ENCODE data around the gene PRPS1.
A peak's percentile ranks its signal among the peaks of the same experiment; 100 is the strongest.
"Not testable (repeated sequence)": the region's sequence is repeated elsewhere in the genome, so short reads cannot be mapped to it uniquely, and the experiment has no call there.

The PRPS1 gene

DNA sequence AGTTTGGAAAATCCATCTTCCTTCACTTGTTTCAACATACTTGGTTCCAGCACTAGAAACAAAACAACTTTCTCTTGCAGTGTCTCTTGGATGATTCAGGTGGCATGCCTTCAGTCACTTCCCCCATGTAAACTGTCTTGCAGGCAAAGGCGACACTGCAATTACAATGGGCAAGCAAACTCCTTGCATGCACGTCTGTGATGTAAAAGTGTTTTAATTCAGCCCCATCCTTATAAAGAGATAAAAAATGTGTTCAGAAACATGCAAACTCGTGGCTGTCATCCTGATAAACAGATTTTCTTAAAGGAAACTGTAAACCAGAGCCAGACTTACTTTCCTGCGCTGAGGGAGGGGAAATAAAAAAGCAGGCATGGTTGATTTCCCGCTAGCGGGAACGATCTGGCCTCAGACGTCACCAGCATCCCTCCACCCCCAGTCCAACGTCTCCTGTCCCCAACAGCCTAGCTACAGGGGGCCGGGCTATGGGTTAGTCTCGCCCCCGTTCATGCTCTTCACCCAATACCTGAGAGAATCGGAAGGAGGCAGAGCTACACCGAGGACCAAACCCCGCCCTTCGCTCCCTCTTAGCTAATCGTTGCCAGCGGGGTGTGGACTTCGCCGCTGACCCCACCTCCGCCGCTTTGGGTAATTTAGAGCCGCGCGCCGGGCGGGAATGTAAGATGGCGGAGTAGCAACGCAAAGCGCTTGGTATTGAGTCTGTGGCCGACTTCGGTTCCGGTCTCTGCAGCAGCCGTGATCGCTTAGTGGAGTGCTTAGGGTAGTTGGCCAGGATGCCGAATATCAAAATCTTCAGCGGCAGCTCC is at the start of gene PRPS1:
Gene PRPS1 (plus strand): TSS at position 673 of the 824 bp plus-strand sequence. CDS start 119 bp downstream, at position 792.
- DNase-seq = peak; percentile 85 to 97

DNA sequence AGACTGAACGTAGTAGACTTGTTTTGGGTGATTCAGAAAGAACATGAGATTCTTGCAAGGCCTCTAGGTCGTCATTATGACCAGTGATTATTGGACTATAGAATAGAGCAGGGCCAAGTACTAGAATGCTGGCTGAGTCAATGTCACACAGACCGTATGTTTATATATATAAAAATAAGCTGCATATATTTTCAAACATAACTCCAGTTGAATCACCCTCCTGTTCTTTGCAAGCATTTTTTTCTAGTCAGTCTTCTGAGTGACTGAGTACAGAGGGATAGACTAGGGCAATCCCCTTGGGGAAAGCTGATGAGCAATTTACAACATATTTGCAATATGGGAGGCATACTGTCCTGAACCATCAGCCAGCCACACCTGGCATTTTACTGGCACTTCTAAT is 48.4 kb upstream of the PRPS1 start:
- DNase-seq = no peak

DNA sequence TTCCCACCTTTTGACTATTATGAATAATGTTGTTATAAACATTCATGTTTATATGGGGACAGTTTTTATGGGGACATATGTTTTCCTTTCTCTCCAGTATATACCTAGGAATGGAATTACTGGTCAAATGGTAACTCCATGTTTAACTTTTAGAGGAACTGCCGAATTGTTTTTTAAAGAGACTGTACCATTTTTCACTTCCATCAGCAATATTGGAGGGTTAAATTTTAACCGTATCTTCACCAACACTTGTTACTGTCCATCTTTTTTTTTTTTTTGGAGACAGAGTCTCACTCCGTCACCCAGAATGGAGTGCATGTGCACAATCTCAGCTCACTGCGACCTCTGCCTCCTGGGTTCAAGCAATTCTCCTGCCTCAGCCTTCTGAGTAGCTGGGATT is 46.4 kb upstream of the PRPS1 start:
- DNase-seq = no peak

DNA sequence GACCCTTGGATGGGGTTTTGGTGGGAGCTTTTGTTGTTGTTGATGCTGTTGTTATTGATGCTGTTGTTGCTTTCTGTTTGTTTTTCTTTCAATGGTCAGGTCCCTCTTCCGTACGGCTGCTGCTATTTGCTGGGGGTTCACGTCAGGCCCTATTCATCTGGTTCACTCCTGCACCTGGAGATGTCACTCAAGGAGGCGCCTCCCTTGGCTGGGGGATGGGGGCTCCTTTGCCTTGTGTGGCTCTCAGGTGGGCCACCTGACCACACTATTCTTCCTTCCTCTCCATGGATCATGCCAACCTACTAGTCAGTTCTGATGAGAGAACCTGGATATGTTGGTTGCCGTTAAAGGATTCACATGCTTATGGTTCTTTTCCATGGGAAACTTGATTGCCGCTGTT is 39.1 kb upstream of the PRPS1 start:
- DNase-seq = no peak

DNA sequence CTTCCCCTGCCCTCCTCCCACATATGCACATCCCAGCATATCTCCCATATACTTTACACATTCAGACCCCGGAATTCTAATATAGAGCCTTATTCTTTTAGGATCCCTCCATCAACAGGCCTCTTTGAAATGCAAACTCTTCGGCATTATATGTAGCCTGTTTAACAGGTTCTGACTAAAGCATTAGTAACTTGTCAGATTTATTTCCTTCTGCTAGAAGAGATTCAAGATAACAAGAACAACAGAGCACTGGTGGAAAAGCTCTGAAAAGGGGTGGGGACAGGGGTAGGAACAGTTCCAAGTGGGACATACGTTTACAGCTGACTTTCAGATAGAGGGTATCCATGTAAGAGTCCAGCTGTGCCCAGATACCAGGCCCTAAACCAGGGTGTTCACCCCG is 31.7 kb upstream of the PRPS1 start:
- no peak for DNase-seq

DNA sequence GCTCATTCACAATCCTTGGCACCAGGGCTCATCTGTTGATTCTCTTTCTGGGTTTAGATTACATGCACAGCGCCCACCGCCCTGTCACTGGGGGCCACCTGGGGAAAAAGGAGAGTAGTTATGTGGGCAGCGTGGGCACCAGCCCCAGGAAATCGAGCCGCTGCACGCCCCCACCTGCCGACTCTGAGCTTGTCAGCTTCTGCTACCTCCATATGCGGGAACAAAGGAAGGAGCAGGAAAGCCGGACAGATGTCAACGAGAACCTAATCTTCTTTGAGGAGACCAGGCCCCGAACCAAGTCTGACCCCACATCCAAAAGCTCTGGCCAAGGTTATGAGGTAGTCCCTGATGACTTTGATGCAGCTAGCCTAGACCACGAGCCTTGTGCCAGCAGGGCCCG is 31.0 kb upstream of the PRPS1 start:
- no peak for DNase-seq

DNA sequence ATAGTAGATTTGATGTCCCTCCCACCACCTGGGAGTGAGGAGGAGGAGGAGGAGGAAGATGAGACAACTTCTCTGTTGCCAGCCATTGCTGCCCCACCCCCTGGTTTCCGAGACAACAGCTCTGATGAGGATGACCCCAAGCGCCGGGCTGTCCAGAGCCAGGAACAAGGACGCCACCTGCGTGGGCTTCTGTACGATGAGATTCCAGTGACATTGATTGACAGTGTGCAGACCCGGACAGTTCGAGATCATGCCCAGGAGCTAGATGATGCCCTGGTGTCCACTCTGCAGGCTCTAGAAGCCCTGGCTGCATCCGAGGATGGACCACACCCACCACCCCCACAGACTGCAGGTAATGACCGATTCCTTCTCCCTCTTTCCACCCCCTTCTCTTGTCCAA is 30.5 kb upstream of the PRPS1 start:
- DNase-seq = no peak

DNA sequence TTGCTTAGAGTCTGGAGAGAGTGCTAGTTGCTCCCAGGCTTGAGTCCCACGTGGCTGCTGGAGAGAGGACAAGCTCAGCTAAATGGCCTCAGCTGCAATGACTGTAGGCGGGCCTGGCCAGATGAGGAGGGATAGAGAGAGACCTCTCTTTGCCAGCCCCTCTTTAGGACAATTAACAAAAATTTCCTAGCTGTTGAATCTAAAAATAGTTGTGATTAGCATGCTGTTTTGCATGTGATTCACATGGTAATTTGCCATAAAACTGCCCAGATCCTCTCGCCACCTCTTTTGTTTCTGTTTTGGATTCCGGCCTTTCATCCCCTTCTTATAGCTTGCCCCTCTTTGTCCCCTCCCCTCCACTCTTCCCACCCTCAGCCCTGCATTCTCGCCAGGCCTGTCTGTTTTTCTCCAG is 28.9 kb upstream of the PRPS1 start:
- no peak for DNase-seq

DNA sequence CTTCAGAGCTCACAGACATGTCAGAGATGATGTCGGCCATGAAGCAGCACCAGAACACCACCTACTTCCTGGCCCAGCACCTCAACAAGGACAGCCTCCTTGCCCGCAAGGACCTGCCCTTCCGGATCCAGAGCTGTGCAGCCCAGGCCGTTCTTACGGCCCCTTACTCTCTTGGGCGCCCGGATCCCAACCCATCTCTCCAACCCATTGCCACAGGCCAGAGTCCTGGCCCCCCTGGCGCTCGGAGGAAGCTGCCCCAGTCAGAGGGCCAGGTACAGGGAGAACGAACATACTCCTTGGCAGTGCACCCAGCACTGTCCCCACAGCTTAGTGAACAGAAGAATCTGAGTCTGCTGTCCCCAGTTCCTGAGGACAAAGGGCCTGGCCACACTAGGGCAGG is 27.9 kb upstream of the PRPS1 start:
- no peak for DNase-seq

DNA sequence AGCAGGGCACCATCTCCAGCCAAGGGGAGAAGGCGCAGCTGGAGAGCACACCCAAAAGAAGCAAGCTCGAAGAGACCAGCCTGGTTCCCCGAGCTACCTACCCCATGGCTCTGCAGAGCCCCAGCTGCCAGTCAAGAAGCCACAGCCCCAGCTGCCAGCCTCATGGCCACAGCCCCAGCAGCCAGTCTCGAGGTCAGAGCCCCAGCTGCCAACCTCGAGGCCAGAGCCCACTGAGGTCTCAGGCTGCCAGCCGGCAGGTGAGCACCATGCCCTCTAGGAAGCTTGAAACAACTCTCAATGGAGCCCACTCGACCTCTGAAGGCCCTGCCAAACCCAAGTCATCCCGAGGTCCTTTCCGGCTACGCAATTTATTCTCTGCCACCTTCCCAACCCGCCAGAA is 27.0 kb upstream of the PRPS1 start:
- no peak for DNase-seq

DNA sequence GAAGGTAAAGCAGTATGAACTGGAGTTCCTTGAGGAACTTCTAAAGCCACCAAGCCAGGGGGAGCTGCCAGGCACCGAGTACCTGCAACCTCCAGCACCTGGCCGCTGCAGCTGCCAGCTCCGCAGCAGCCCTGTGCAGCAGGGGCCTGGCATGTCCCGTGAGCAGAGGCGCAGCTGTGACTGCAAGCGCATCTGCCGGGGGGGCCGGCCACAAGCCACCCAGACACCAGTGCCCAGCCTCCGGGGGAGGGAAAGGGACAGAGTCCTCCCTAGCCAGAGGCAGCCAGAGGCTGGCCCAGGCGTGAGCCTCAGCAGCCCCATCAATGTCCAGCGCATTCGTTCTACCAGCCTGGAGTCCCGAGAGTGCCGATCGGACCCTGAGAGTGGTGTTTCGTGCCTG is 26.6 kb upstream of the PRPS1 start:
- DNase-seq = no peak

DNA sequence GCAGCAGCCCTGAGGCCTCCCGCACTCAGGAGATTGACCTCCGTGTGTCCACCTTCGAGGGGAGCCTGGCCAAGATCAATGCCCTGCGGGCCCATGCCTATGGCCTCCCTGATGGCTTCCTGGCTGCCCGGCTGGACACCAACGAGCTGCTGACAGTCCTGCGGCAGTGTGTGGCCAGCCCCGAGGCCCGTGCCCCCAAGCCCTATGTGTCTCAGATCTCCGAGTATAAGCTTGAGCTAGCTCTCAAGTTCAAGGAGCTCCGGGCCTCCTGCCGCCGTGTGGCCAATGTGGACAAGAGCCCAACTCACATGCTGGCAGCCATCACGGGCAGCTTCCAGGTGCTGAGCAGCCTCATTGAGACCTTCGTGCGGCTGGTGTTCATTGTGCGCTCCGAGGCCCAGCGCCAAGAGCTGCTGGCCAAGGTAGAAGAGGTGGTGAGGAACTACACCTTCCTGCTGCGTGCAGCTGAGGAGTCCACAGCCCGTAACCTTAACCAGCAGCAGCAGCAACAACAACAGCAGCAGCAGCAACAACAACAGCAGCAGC is 25.5 kb upstream of the PRPS1 start:
- DNase-seq = no peak

DNA sequence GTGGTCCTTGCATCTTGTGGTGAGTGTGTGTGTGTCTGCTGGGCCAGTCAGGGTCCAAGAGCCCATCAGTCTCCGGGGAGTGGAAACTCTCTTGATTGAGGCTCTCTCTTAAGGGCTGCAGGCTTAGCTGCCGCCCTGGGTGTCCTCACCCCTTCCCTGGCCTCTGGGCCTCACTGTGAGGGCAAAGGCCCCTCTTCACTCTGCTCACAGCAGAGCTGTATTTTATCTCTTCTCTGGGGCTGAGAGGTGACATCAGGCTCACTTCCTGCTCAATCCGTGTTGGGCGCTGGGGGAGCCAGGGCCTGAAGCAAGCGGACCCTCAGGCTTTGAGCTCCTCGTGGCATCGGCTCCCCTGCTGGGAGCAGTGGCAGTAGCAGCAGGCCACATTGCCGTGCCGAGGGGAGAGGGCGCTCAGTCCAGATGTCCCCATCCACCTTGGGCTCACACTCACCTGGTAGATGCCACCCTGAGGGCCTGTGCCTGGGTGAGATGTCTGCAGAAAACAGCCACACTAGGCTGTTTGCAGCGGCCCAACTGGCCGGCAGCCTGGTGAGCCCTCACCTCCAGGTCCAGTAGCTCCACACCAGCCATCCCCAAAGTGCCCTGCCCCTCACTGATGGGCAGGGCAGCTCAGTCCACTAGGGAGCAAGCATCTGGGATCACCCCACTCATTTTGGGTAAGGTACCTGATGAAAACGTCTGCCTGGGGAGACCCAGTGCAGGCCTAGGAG is 24.7 kb upstream of the PRPS1 start:
- no peak for DNase-seq

DNA sequence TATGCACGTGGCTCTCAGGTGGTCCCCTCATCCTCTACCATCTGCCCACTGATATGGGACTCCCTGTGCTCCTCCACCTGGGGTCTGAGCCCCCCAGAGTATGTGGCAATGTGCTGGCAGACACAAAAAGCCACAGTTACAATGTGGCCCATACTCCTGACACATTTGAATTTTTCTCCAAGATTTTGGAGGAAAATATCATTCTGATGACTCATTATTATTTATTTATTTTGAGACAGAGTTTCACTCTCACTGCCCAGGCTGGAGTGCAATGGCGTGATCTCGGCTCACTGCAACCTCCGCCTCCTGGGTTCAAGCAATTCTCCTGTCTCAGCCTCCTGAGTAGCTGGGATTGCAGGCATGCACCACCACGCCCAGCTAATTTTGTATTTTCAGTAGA is 19.2 kb upstream of the PRPS1 start:
- not testable (repeated sequence) for DNase-seq

DNA sequence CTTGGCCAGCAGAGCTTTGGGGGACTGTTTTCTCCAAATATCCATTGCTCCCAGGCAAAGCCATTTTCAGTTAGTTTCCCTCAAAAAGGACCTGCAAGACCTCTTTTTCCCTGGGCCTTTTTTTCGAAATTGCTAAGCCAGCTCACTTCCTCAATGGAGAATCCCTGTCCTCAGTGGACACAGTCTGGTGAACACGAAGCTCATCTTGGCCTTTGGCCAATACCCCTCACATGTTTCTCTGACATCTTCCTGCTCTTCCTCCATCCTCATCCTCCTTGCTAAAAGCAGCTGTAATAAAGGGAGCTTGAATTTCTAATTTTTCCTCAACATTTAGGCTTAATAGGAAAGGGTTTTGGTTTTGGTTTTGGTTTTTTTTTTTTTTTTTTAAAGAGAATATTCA is 17.6 kb upstream of the PRPS1 start:
- DNase-seq = no peak

DNA sequence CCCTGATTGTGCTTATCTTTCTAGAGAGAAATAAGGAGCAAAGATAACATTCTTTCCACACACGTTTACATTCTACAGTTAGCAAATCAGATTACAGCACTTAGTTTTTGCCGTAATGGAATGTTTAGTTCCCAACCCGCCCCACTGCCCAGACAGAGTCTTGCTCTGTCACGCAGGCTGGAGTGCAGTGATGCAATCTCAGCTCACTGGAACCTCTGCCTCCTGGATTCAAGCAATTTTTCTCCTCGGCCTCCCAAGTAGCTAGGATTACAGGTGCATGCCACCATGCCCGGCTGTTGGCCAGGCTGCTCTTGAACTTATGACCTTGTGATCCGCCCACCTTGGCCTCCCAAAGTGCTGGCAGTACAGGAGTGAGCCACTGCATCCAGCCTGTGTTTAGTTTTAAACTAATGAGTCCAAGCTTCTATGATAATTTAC is 8.4 kb upstream of the PRPS1 start:
- no peak for DNase-seq

DNA sequence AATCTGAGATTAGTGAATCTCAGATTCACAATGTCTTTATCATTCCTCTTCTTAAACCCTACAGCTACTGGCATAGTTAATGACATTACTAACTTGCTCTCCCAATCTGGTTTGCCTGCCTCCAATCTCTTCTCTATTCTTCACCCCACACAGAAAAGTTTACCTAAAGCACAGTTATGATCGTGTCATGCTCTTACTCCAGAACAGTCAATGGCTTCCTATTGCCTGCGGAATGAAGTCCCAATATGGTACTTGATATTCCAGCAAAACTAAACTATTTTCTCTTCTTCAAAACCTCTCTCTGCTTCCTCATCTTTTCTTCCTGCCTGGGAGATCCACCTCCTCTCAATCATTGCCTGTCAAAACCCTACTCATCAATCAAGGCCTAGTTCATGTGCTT is 3.4 kb upstream of the PRPS1 start:
- DNase-seq = no peak

DNA sequence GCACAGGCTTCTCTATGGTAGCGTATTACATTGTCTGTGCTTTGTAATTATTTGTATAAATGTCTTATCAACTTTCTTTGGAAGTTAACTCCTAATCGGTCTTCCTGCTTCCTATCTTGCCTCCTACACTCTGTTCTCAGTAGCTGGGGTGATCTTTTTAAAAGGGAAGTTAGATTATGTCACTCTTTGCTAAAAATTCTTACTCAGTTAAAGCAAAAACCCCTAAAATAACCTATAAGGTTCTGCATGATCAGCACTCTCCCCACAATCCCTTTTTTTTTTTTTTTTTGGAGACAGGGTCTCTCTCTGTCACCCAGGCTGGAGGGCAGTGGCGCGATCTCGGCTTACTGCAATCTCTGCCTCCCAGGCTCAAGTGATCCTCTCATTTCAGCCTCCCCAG is 2.6 kb upstream of the PRPS1 start:
- DNase-seq = no peak

DNA sequence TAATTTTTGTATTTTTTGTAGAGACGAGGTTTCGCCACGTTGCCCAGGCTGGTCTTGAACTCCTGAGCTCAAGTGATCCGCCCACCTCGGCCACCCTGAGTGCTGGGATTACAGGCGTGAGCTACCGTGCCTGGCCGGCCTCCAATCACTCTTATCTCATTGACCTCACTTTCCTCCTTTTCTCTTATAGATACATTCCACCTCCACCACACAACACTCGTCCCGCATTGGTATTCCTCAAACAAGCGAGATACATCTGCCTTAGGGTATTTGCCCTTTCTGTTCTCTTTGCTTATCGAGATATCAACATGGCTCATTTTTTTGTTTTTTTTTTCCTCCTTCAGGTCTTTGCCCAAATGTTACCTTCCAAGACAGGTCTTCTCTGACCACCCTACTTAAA is 1.8 kb upstream of the PRPS1 start:
- DNase-seq = no peak

DNA sequence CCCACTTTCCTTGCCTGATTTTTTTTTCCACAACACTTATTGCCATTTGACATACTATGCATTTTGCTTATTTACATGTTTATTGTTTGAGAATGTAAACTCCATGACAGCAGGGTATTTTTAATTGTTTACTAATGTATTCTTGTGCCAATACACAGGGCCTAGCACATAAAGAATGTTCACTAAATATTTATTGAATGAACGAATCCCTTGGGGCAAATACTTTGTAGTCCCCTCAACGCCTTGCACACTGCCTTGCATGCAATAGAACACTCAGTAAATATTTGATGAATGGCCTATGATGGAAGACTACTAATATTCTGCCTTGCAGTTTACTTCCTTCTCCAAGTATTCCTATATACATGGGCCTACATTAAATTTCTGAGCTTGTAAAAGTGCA is 1.4 kb upstream of the PRPS1 start:
- no peak for DNase-seq

DNA sequence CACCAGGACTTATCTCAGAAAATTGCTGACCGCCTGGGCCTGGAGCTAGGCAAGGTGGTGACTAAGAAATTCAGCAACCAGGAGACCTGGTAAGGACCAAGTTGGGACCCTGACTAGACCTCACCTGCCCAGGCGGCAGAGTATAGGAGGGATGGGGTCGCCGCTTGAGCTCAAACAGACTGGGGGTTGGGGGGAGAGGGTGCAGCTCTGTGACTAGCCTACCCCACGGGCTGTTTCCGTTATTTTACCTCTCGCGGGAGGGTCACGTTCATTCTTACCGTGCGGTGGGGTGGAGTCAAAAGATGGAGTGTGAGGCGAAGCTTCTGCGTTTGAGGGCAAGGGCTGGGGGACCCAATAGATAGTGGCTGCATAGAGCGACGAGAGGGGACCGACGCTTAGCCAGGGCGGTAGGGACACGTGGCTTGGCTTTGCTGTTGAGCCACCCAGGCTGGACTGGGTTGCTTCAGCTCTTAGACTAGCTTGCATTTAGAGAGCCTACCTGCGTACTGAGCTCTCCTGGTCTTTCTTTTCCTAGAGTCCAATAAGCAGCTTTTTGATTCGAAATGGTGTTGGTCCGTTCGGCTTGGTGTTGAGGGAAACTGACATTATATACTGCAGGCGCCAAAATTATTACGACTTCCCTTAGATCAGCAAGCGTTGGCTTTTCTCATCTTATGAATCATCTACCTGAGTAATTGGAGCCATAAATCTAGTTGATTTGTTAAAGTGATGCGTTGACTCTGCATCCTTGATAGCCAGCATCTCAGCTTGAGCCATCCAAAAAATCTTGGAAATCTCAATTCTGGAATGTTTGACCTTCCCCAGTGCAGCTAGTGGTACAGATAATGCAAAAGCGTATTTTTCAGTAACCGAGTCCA is 591 bp downstream of the PRPS1 start:
- DNase-seq = peak in 1 of 2 experiments; percentile 69

DNA sequence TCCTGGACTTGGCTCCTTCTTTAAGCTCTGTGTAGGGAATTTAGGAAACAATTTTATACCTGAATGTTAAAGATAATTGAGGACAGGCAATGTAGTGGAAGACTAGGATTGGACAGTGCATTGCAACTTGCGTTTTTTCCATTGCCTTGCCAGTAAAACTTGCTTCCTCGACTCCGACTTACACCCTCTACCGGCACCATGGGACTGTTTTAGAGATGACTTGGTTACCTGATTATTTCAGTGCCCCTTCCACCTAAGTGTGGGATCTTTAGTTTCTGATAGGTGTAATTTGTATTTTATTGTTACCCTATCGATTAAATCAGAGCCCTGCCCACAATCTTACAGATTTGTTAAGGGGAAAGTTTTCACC is 1.2 kb downstream of the PRPS1 start:
- no peak for DNase-seq

DNA sequence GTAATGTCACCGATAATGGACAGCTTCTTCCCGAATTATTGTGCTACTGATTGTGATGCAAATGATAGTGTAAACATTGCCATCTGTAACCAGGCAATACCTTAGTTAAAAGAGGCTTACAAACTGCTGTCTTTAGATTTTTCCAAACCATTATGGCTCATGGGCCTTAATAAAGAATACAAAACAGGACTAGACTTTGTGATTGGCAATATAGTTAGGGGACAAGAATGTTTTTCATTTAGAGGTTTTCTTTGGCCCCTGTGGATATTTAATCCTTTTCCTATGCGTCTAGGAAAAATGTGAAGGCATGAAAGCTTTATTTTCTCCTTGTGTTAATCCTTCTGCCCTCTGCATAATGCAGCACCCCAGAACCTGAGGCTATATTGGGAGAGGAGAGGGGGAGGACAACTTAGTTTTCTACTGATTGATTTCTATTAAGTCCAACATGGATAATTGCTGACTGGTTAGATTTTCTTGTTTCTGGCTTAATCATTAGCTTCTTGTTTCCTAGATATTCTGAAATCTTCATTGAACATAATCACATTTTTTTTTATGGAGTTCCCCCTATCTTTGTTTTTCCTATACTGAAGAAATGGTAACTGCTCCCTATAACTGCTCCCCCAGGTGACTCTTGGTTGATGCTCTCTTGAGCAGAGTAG is 1.9 kb downstream of the PRPS1 start:
- no peak for DNase-seq

All from NCI-H187 (cell line).